HEK293 (cell line): ENCODE data around the gene LRCH2.

ENCODE experiments used
- CTCF ChIA-PET: fragments of 350-600 bp; formaldehyde crosslinking; extraction: SDS; loops from one replicate; lab custom pipeline; 2021; ENCODE audit warnings: antibody characterized with exemption; lab: Yijun Ruan, JAX
- POLR2A ChIA-PET: fragments of 300-600 bp; formaldehyde crosslinking; extraction: SDS; loops from one replicate; lab custom pipeline; 2020; ENCODE audit warnings: antibody characterized with exemption, inconsistent platforms; lab: Yijun Ruan, JAX
- H3K27ac ChIP-seq: fragments of 200-500 bp; sonication (Bioruptor generic); 2 replicates; pipeline ENCODE4 v1.5.1; 2014; ENCODE audit warnings: low read depth, low read length, control low read depth, inconsistent platforms; ENCODE audit errors: extremely low read depth
- H3K36me3 ChIP-seq, 2 experiments: fragments of 200-500 bp in 1 of 2; sonication (Bioruptor generic) in 1 of 2; 1 replicate in 1 of 2; 2 replicates in 1 of 2; pipeline ENCODE4 v1.5.1; 2014 to 2017; ENCODE audit warnings: inconsistent platforms in 2 of 2, low read length in 2 of 2; ENCODE audit not compliant: control insufficient read depth in 2 of 2, insufficient read depth in 1 of 2
- H3K4me1 ChIP-seq: fragments of 200-500 bp; sonication (Bioruptor generic); 2 replicates; pipeline ENCODE4 v1.5.1; 2014; ENCODE audit warnings: mild to moderate bottlenecking, low read length, inconsistent platforms; ENCODE audit not compliant: control insufficient read depth, insufficient read depth
- H3K4me3 ChIP-seq: 2 replicates; pipeline ENCODE4 v1.5.1; 2011; ENCODE audit warnings: low read depth, mild to moderate bottlenecking, control low read depth, low read length, moderate library complexity
- H3K9me3 ChIP-seq: fragments of 200-500 bp; sonication (Bioruptor generic); 2 replicates; pipeline ENCODE4 v1.5.1; 2014; ENCODE audit warnings: low read depth, low read length, inconsistent platforms; ENCODE audit not compliant: control insufficient read depth, insufficient read depth
- FEZF1 ChIP-seq: fragments of 450-650 bp; formaldehyde crosslinking; IDR thresholded peaks from 2 replicates; pipeline ENCODE4 v1.5.1; 2016; ENCODE audit warnings: missing biosample characterization, missing genetic modification characterization
- IKZF3 ChIP-seq: fragments of 450-650 bp; IDR thresholded peaks from 2 replicates; pipeline ENCODE4 v1.5.0; 2018; ENCODE audit warnings: missing biosample characterization, mild to moderate bottlenecking, missing genetic modification characterization, moderate library complexity
- KLF9 ChIP-seq: fragments of 450-650 bp; formaldehyde crosslinking; IDR thresholded peaks from 2 replicates; pipeline ENCODE4 v1.5.1; 2016; ENCODE audit warnings: missing biosample characterization, missing genetic modification characterization, low read depth
- SP7 ChIP-seq: fragments of 450-650 bp; formaldehyde crosslinking; IDR thresholded peaks from 2 replicates; pipeline ENCODE4 v1.5.1; 2016; ENCODE audit warnings: missing biosample characterization, missing genetic modification characterization
- TRIM28 ChIP-seq: IDR thresholded peaks from 2 replicates; pipeline ENCODE4 v1.6.1; 2011; ENCODE audit warnings: low read length, control low read depth, borderline replicate concordance
- YY1 ChIP-seq: fragments of 450-650 bp; formaldehyde crosslinking; IDR thresholded peaks from 2 replicates; pipeline ENCODE4 v1.5.1; 2018; ENCODE audit warnings: missing biosample characterization, missing genetic modification characterization
- ZBTB17 ChIP-seq: fragments of 450-650 bp; formaldehyde crosslinking; IDR thresholded peaks from 2 replicates; pipeline ENCODE4 v1.5.1; 2016; ENCODE audit warnings: missing biosample characterization, missing genetic modification characterization
- ZFP69B ChIP-seq: fragments of 450-650 bp; formaldehyde crosslinking; IDR thresholded peaks from 2 replicates; pipeline ENCODE4 v1.5.1; 2016; ENCODE audit warnings: missing biosample characterization, missing genetic modification characterization
- ZNF133 ChIP-seq: fragments of 450-650 bp; formaldehyde crosslinking; IDR thresholded peaks from 2 replicates; pipeline ENCODE4 v1.5.1; 2016; ENCODE audit warnings: missing biosample characterization, missing genetic modification characterization
- ZNF140 ChIP-seq: fragments of 450-650 bp; formaldehyde crosslinking; IDR thresholded peaks from 2 replicates; pipeline ENCODE4 v1.5.1; 2016; ENCODE audit warnings: missing biosample characterization, missing genetic modification characterization
- ZNF155 ChIP-seq: fragments of 450-650 bp; formaldehyde crosslinking; IDR thresholded peaks from 2 replicates; pipeline ENCODE4 v1.5.1; 2016; ENCODE audit warnings: missing biosample characterization, missing genetic modification characterization
- ZNF174 ChIP-seq: fragments of 450-650 bp; formaldehyde crosslinking; IDR thresholded peaks from 2 replicates; pipeline ENCODE4 v1.5.0; 2017; ENCODE audit warnings: missing biosample characterization, mild to moderate bottlenecking, missing genetic modification characterization
- ZNF366 ChIP-seq: fragments of 450-650 bp; formaldehyde crosslinking; conservative IDR thresholded peaks from 2 replicates; pipeline ENCODE4 v1.5.1; 2016; ENCODE audit warnings: missing biosample characterization, missing genetic modification characterization
- ZNF544 ChIP-seq: fragments of 450-650 bp; formaldehyde crosslinking; IDR thresholded peaks from 2 replicates; pipeline ENCODE4 v1.5.0; 2017; ENCODE audit warnings: missing biosample characterization, missing genetic modification characterization
- ZNF600 ChIP-seq: fragments of 450-650 bp; formaldehyde crosslinking; IDR thresholded peaks from 2 replicates; pipeline ENCODE4 v1.5.1; 2016; ENCODE audit warnings: missing biosample characterization, missing genetic modification characterization
- ZNF664 ChIP-seq: fragments of 450-650 bp; formaldehyde crosslinking; IDR thresholded peaks from 2 replicates; pipeline ENCODE4 v1.5.1; 2016; ENCODE audit warnings: missing biosample characterization, missing genetic modification characterization
- ZSCAN23 ChIP-seq: fragments of 450-650 bp; formaldehyde crosslinking; IDR thresholded peaks from 2 replicates; pipeline ENCODE4 v1.5.1; 2016; ENCODE audit warnings: missing biosample characterization, missing genetic modification characterization
- TF ChIP-seq, protein P1 (sequence below): fragments of 450-650 bp; formaldehyde crosslinking; conservative IDR thresholded peaks from 2 replicates; pipeline ENCODE4 v1.5.1; 2016; ENCODE audit warnings: low read depth, missing biosample characterization, missing genetic modification characterization
- TF ChIP-seq, protein P2 (sequence below): fragments of 450-650 bp; formaldehyde crosslinking; IDR thresholded peaks from 2 replicates; pipeline ENCODE4 v1.5.1; 2016; ENCODE audit warnings: missing biosample characterization, missing genetic modification characterization
- TF ChIP-seq, protein P3 (sequence below): fragments of 450-650 bp; formaldehyde crosslinking; IDR thresholded peaks from 2 replicates; pipeline ENCODE4 v1.5.1; 2016; ENCODE audit warnings: missing biosample characterization, missing genetic modification characterization
- TF ChIP-seq, protein P4 (sequence below): fragments of 450-650 bp; formaldehyde crosslinking; IDR thresholded peaks from 2 replicates; pipeline ENCODE4 v1.5.1; 2016; ENCODE audit warnings: missing biosample characterization, missing genetic modification characterization
- TF ChIP-seq, protein P5 (sequence below): fragments of 450-650 bp; formaldehyde crosslinking; IDR thresholded peaks from 2 replicates; pipeline ENCODE4 v1.5.1; 2017; ENCODE audit warnings: missing biosample characterization, missing genetic modification characterization

The LRCH2 gene

DNA sequence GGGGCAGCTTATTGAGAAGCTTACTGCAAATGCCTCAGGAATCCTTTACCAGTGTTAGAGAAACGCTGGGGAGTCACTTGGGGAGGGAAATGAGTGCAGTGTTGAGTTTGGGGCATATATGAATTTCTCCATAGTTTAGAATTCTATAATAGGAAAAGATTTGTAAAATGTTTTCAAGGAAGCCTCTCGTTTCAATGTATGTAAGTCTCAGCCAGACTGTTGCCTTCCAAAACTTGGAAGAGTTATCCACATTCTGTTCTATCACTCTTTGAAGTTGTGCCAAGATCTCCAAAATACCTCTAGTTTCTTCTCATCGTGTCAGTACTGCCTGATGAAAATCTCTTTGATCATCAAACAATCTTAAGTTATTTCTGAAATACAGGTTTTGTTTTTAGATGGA, 565 bp upstream of the LRCH2 start (continued):
- TF ChIP-seq ZNF600 (tag by site-specific recombination) (no peak), ZNF140 (tag by site-specific recombination) (no peak), YY1 (tag by site-specific recombination) (no peak)

DNA sequence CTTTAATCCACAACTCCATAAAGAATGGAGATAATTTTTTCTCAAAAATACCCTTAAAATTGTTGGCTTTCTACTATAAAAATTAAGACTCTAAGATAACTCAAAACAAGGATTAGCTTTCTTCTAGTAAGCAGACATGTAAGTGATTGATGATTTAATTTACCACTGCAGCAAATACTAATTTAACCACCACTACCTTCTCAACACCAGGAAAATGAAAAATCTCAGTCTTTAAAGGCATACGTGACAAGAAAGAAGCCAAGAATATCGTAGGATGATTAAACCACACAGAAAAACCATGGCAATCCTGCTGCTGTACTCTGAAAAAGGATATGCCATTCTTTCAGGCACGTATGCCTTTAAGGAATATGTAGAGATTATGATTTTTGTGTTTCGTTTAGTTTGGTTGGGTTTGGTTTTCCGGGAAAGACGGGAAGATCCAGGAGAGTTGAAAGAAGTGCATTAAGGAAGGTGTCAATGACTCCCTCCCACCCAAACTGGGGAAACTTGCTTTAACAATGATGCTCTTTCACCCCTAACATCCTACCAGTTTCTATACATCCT, 881 bp downstream of the LRCH2 start:
- peak overlapping the region; percentile 54 for H3K4me3 ChIP-seq
- POLR2A ChIA-PET: no interaction called here

DNA sequence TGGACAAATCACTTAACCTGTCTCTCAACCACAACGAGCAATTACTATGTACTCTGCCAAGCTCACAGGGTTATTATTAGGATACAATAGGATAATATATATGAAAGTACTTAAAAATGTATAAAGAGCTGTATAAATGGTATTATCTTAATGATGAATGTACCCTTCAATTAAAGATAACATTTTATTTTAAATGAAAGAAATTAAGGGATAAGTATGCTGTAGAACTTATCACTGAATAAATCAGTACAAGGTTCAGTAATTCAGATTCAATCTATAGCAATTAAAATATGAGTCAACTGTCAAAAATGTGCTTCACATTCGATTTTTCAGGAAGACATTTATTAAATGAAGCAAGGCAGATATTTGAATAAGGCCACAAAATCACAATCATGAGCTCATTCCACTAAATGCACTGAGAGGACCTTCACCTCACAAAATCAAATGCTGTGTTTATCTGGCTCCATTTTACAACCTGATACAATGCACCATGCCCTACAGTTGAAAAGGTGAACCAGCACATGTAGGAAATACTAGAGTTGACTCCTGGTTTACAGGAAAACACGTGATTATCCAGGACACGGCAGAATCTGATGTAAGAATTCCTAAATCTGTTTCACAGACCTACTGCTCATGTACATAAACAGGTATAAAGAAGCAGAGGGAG, 4.4 kb downstream of the LRCH2 start:
- no peaks in the 10 kb centered on the region for H3K9me3 ChIP-seq
- CTCF ChIA-PET: interaction anchor here (0.7 to 2.8 kb wide), 3 partner anchors 10 to 55 kb away, joined by 3 to 11 read pairs (median 4); no protein-coding TSS in a partner anchor
- peaks cover 28% of the 10 kb centered on the region; the same call in 1 of the 2 replicates for H3K4me1 ChIP-seq
- no peaks in the 10 kb centered on the region; a peak in 1 of 3 replicates for H3K36me3 ChIP-seq
- POLR2A ChIA-PET: no interaction called here
- H3K4me3 ChIP-seq: no peak overlapping the region
- no peak overlapping the region for H3K27ac ChIP-seq
- TF ChIP-seq IKZF3: no peak
- peak; percentile 79 for TF ChIP-seq ZBTB17
- peak; percentile 55; the same call in 1 of the 2 replicates for TF ChIP-seq TRIM28
- TF ChIP-seq ZSCAN23 (tag by site-specific recombination): no peak
- TF ChIP-seq ZNF133 (tag by site-specific recombination): no peak
- TF ChIP-seq KLF9 (tag by site-specific recombination): no peak
- TF ChIP-seq, protein P1, sequence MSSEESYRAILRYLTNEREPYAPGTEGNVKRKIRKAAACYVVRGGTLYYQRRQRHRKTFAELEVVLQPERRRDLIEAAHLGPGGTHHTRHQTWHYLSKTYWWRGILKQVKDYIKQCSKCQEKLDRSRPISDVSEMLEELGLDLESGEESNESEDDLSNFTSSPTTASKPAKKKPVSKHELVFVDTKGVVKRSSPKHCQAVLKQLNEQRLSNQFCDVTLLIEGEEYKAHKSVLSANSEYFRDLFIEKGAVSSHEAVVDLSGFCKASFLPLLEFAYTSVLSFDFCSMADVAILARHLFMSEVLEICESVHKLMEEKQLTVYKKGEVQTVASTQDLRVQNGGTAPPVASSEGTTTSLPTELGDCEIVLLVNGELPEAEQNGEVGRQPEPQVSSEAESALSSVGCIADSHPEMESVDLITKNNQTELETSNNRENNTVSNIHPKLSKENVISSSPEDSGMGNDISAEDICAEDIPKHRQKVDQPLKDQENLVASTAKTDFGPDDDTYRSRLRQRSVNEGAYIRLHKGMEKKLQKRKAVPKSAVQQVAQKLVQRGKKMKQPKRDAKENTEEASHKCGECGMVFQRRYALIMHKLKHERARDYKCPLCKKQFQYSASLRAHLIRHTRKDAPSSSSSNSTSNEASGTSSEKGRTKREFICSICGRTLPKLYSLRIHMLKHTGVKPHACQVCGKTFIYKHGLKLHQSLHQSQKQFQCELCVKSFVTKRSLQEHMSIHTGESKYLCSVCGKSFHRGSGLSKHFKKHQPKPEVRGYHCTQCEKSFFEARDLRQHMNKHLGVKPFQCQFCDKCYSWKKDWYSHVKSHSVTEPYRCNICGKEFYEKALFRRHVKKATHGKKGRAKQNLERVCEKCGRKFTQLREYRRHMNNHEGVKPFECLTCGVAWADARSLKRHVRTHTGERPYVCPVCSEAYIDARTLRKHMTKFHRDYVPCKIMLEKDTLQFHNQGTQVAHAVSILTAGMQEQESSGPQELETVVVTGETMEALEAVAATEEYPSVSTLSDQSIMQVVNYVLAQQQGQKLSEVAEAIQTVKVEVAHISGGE (tag by site-specific recombination): no peak
- TF ChIP-seq SP7: peak; percentile 62; the same call in 1 of the 2 replicates
- no peak for TF ChIP-seq ZNF174
- TF ChIP-seq ZNF155 (tag by site-specific recombination): no peak

More for the DNA sequence above, 881 bp downstream of the LRCH2 start:
- Histone ChIP-seq H3K27ac (peak overlapping the region; percentile 80), H3K9me3 (no peaks in the 10 kb centered on the region), H3K4me1 (peaks cover 28% of the 10 kb centered on the region; the same call in 1 of the 2 replicates), H3K36me3 (no peaks in the 10 kb centered on the region)
- CTCF ChIA-PET: interaction anchor here (1.7 kb wide), 1 partner anchor 51 kb away, joined by 8 read pairs; no protein-coding TSS in a partner anchor
- TF ChIP-seq ZFP69B (tag by site-specific recombination) (no peak), ZNF664 (tag by site-specific recombination) (peak; percentile 97), FEZF1 (tag by site-specific recombination) (no peak), ZNF366 (tag by site-specific recombination) (peak; percentile 61; the same call in 1 of the 2 replicates), ZNF544 (tag by site-specific recombination) (no peak)
- TF ChIP-seq, protein P2, sequence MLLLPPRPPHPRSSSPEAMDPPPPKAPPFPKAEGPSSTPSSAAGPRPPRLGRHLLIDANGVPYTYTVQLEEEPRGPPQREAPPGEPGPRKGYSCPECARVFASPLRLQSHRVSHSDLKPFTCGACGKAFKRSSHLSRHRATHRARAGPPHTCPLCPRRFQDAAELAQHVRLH (tag by site-specific recombination): no peak
- TF ChIP-seq, protein P3, sequence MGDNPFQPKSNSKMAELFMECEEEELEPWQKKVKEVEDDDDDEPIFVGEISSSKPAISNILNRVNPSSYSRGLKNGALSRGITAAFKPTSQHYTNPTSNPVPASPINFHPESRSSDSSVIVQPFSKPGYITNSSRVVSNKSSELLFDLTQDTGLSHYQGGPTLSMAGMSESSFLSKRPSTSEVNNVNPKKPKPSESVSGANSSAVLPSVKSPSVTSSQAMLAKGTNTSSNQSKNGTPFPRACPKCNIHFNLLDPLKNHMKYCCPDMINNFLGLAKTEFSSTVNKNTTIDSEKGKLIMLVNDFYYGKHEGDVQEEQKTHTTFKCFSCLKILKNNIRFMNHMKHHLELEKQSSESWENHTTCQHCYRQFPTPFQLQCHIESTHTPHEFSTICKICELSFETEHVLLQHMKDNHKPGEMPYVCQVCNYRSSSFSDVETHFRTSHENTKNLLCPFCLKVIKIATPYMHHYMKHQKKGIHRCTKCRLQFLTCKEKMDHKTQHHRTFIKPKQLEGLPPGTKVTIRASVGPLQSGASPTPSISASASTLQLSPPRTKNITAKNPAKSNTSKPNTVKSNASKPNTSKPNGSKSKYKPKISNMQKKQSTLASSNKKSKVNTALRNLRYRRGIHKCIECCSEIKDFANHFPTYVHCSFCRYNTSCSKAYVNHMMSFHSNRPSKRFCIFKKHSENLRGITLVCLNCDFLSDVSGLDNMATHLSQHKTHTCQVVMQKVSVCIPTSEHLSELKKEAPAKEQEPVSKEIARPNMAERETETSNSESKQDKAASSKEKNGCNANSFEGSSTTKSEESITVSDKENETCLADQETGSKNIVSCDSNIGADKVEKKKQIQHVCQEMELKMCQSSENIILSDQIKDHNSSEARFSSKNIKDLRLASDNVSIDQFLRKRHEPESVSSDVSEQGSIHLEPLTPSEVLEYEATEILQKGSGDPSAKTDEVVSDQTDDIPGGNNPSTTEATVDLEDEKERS (tag by site-specific recombination): no peak
- TF ChIP-seq, protein P4, sequence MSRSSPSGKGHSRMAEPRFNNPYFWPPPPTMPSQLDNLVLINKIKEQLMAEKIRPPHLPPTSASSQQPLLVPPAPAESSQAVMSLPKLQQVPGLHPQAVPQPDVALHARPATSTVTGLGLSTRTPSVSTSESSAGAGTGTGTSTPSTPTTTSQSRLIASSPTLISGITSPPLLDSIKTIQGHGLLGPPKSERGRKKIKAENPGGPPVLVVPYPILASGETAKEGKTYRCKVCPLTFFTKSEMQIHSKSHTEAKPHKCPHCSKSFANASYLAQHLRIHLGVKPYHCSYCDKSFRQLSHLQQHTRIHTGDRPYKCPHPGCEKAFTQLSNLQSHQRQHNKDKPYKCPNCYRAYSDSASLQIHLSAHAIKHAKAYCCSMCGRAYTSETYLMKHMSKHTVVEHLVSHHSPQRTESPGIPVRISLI (tag by site-specific recombination): no peak
- TF ChIP-seq, protein P5, sequence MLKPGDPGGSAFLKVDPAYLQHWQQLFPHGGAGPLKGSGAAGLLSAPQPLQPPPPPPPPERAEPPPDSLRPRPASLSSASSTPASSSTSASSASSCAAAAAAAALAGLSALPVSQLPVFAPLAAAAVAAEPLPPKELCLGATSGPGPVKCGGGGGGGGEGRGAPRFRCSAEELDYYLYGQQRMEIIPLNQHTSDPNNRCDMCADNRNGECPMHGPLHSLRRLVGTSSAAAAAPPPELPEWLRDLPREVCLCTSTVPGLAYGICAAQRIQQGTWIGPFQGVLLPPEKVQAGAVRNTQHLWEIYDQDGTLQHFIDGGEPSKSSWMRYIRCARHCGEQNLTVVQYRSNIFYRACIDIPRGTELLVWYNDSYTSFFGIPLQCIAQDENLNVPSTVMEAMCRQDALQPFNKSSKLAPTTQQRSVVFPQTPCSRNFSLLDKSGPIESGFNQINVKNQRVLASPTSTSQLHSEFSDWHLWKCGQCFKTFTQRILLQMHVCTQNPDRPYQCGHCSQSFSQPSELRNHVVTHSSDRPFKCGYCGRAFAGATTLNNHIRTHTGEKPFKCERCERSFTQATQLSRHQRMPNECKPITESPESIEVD (tag by site-specific recombination): peak; percentile 92
